GM23248 (cell line): ENCODE results near the gene SNX9. TPM values are rescaled to one million over a fixed set of nuclear protein-coding genes. Genes with fewer than 3 reads are reported as not detected.

Source experiments
- DNase-seq: peaks from one replicate; pipeline ENCODE4 v3.0.0-alpha.2; 2015
- H2AFZ ChIP-seq: fragments of 200-600 bp; sonication (generic); 2 replicates; pipeline ENCODE4 v1.6.1; 2016; ENCODE audit warnings: antibody characterized with exemption
- H3F3A ChIP-seq: fragments of 200-600 bp; sonication (generic); 2 replicates; pipeline ENCODE4 v1.6.1; 2016; ENCODE audit warnings: mild to moderate bottlenecking, antibody characterized with exemption, mixed run types; ENCODE audit not compliant: insufficient read depth
- H3K27ac ChIP-seq: fragments of 200-600 bp; sonication (generic); 2 replicates; pipeline ENCODE4 v1.5.1; 2016; ENCODE audit warnings: mild to moderate bottlenecking
- H3K27me3 ChIP-seq: fragments of 200-600 bp; sonication (generic); replicated peaks from 2 replicates; pipeline ENCODE4 v1.6.1; 2016; ENCODE audit warnings: mild to moderate bottlenecking; ENCODE audit not compliant: insufficient read depth
- H3K36me3 ChIP-seq: fragments of 200-600 bp; sonication (generic); 2 replicates; pipeline ENCODE4 v1.6.1; 2016; ENCODE audit warnings: low read depth, mild to moderate bottlenecking
- H3K4me1 ChIP-seq: fragments of 200-600 bp; sonication (generic); 2 replicates; pipeline ENCODE4 v1.6.1; 2016; ENCODE audit warnings: mild to moderate bottlenecking; ENCODE audit not compliant: insufficient read depth
- H3K4me2 ChIP-seq: fragments of 200-600 bp; sonication (generic); one replicate; pipeline ENCODE4 v1.6.1; 2016; ENCODE audit warnings: mild to moderate bottlenecking; ENCODE audit not compliant: unreplicated experiment
- H3K4me3 ChIP-seq: fragments of 200-600 bp; sonication (generic); 2 replicates; pipeline ENCODE4 v1.5.1; 2016; ENCODE audit warnings: mild to moderate bottlenecking
- H3K79me2 ChIP-seq: fragments of 200-600 bp; sonication (generic); 2 replicates; pipeline ENCODE4 v1.6.1; 2016; ENCODE audit warnings: mild to moderate bottlenecking; ENCODE audit not compliant: insufficient read depth
- H3K9ac ChIP-seq: fragments of 200-600 bp; sonication (generic); 2 replicates; pipeline ENCODE4 v1.6.1; 2016; ENCODE audit warnings: mild to moderate bottlenecking
- H3K9me2 ChIP-seq: fragments of 200-600 bp; sonication (generic); 2 replicates; pipeline ENCODE4 v1.6.1; 2016; ENCODE audit warnings: mixed run types, mild to moderate bottlenecking, moderate library complexity; ENCODE audit not compliant: insufficient read depth
- H3K9me3 ChIP-seq: fragments of 200-600 bp; sonication (generic); one replicate; pipeline ENCODE4 v1.6.1; 2017; ENCODE audit warnings: low read depth
- H4K20me1 ChIP-seq: fragments of 200-600 bp; sonication (generic); 2 replicates; pipeline ENCODE4 v1.6.0; 2016; ENCODE audit not compliant: insufficient read depth
- EZH2 ChIP-seq: fragments of 200-600 bp; sonication (generic); IDR thresholded peaks from 2 replicates; pipeline ENCODE4 v1.6.1; 2018; ENCODE audit warnings: antibody characterized with exemption, mild to moderate bottlenecking; ENCODE audit not compliant: insufficient read depth, poor library complexity, severe bottlenecking
- EZH2phosphoT487 ChIP-seq: fragments of 200-600 bp; sonication (generic); IDR thresholded peaks from 2 replicates; pipeline ENCODE4 v1.6.1; 2018; ENCODE audit warnings: antibody characterized with exemption, moderate library complexity, mild to moderate bottlenecking, low read depth; ENCODE audit not compliant: insufficient read depth
- WGBS, 2 experiments: methylation state at CpG; one replicate each; pipeline ENCODE4 v1.1.6; 2015 to 2017; ENCODE audit warnings: low lambda C conversion rate in 2 of 2, low coverage in 1 of 2; ENCODE audit errors: missing lambda C conversion rate in 2 of 2; 5-methylcytosine and 5-hydroxymethylcytosine counted together
- in situ Hi-C: fragments of 300-500 bp; cut with MboI; formaldehyde crosslinking; loops from 2 replicates; pipeline ENCODE4 v1.15.0; 2020
- polyA plus RNA-seq: library from polyadenylated mRNA; unstranded; fragments of >200 nt; fragmentation: Nextera tagmentation; extraction: Ambion mirVana; gene quantifications from 2 replicates; pipeline ENCODE4 v1.2.1, GENCODE V29; 2016
- total RNA-seq: library from RNA; depleted of rRNA; stranded (reverse); fragments of >200 nt; shearing (Covaris generic); gene quantifications from 2 replicates; pipeline ENCODE4 v1.2.3, GENCODE V29; 2014

SNX9 gene
- total and polyA plus RNA-seq, 2 experiments from 2014 or later, result 80.4 to 89.6 TPM

- H4K20me1 ChIP-seq, result 0 out of 2 replicates have a peak, but pooled peaks cover 15% of the 10 kb centered on the region
Observed at GRCh38 chr6:157868835-157869234, 45.8 kb downstream of the SNX9 start.

GRCh38 chr6:157869673-157870302 is 46.7 kb downstream of the SNX9 start:
- Histone ChIP-seq H3K4me1 (peaks cover 25% of the 10 kb centered on the region), H3K9me3 (no peaks in the 10 kb centered on the region), H4K20me1 (0 out of 2 replicates have a peak, but pooled peaks cover 15% of the 10 kb centered on the region), H3K36me3 (peaks cover 20% of the 10 kb centered on the region), H3F3A (peaks cover 32% of the 10 kb centered on the region), H3K79me2 (peaks cover 98% of the 10 kb centered on the region), H3K27me3 (no peaks in the 10 kb centered on the region), H3K4me3 (no peak overlapping the region), H3K4me2 (no peak overlapping the region), H3K9ac (no peak overlapping the region), H3K27ac (no peak overlapping the region), H3K9me2 (no peaks in the 10 kb centered on the region), H2AFZ (no peak overlapping the region)
- 96 to 98% methylated on average over 19 of the region's 19 CpGs for WGBS, 2 experiments
- in situ Hi-C loops, result loop anchor here (10.0 kb wide), 1 partner anchor 225 kb away; no protein-coding TSS in a partner anchor
- TF ChIP-seq EZH2phosphoT487, result no peak
- no peak for TF ChIP-seq EZH2
- no peak for DNase-seq

More at GRCh38 chr6:157868835-157869234, 45.8 kb downstream of the SNX9 start:
- Histone ChIP-seq H3K4me2 (no peak overlapping the region), H2AFZ (no peak overlapping the region), H3K9ac (no peak overlapping the region), H3K27me3 (no peaks in the 10 kb centered on the region), H3K9me3 (no peaks in the 10 kb centered on the region), H3K4me3 (no peak overlapping the region), H3K27ac (peak overlapping the region; percentile 43; the same call in 1 of the 2 replicates), H3F3A (peaks cover 32% of the 10 kb centered on the region), H3K9me2 (no peaks in the 10 kb centered on the region), H3K79me2 (peaks cover 98% of the 10 kb centered on the region), H3K4me1 (peaks cover 30% of the 10 kb centered on the region), H3K36me3 (peaks cover 10% of the 10 kb centered on the region)
- TF ChIP-seq EZH2phosphoT487, result no peak
- TF ChIP-seq EZH2, result no peak
- in situ Hi-C loops, result no loop called here
- DNase-seq, result no peak
- WGBS, 2 experiments, result 84 to 89% methylated on average over 10 of the region's 10 CpGs

GRCh38 chr6:157873735-157874344 is 50.8 kb downstream of the SNX9 start:
- H2AFZ ChIP-seq, result no peak overlapping the region
- in situ Hi-C loops, result loop anchor here (10.0 kb wide), 1 partner anchor 229 kb away; no protein-coding TSS in a partner anchor
- 49 to 60% methylated on average over 9 of the region's 9 CpGs for WGBS, 2 experiments

GRCh38 chr6:157877149-157877548 is 54.1 kb downstream of the SNX9 start:
- Histone ChIP-seq H2AFZ (no peak overlapping the region), H4K20me1 (no peaks in the 10 kb centered on the region), H3K9ac (no peak overlapping the region), H3F3A (peaks cover 30% of the 10 kb centered on the region), H3K9me2 (no peaks in the 10 kb centered on the region), H3K36me3 (peaks cover 84% of the 10 kb centered on the region), H3K4me1 (peaks cover 13% of the 10 kb centered on the region), H3K4me3 (no peak overlapping the region), H3K79me2 (peaks cover 98% of the 10 kb centered on the region), H3K9me3 (no peaks in the 10 kb centered on the region), H3K4me2 (no peak overlapping the region), H3K27me3 (no peaks in the 10 kb centered on the region), H3K27ac (no peak overlapping the region)
- no peak for DNase-seq
- in situ Hi-C loops, result loop anchor here (10.0 kb wide), 1 partner anchor 232 kb away; no protein-coding TSS in a partner anchor
- TF ChIP-seq EZH2 (no peak), EZH2phosphoT487 (no peak)
- 88 to 91% methylated on average over 4 of the region's 4 CpGs for WGBS, 2 experiments

More at GRCh38 chr6:157873735-157874344, 50.8 kb downstream of the SNX9 start:
- Histone ChIP-seq H4K20me1 (no peaks in the 10 kb centered on the region), H3K4me2 (no peak overlapping the region), H3K9me3 (no peaks in the 10 kb centered on the region), H3K36me3 (peaks cover 58% of the 10 kb centered on the region), H3F3A (peaks cover 18% of the 10 kb centered on the region), H3K9me2 (no peaks in the 10 kb centered on the region), H3K79me2 (peaks cover 98% of the 10 kb centered on the region), H3K9ac (no peak overlapping the region), H3K27ac (no peak overlapping the region), H3K4me1 (peaks cover 13% of the 10 kb centered on the region), H3K4me3 (no peak overlapping the region), H3K27me3 (no peaks in the 10 kb centered on the region)
- peak; percentile 76 for DNase-seq
- no peak for TF ChIP-seq EZH2
- no peak for TF ChIP-seq EZH2phosphoT487
